ENCODE data around the gene PAPLN. TPM values are rescaled to one million over a fixed set of nuclear protein-coding genes. Genes with fewer than 3 reads are reported as not detected.

The PAPLN gene
- total RNA-seq, 1 experiment from 2014 or later, result 1.7 TPM

- no peak for DNase-seq (ENCODE audit: low read depth)
Measured at GRCh38 chr14:73245480-73246325, 8.4 kb downstream of the PAPLN start.

- no peak for DNase-seq (ENCODE audit: low read depth)
Measured at GRCh38 chr14:73246387-73247150, 9.3 kb downstream of the PAPLN start.

GRCh38 chr14:73248108-73248868 is 11.0 kb downstream of the PAPLN start:
- DNase-seq (ENCODE audit: low read depth), result peak; percentile 65

- DNase-seq (ENCODE audit: low read depth), result no peak
Measured at GRCh38 chr14:73249108-73249507, 11.8 kb downstream of the PAPLN start.

GRCh38 chr14:73249564-73250316 is 12.4 kb downstream of the PAPLN start:
- DNase-seq (ENCODE audit: low read depth), result no peak

DNA sequence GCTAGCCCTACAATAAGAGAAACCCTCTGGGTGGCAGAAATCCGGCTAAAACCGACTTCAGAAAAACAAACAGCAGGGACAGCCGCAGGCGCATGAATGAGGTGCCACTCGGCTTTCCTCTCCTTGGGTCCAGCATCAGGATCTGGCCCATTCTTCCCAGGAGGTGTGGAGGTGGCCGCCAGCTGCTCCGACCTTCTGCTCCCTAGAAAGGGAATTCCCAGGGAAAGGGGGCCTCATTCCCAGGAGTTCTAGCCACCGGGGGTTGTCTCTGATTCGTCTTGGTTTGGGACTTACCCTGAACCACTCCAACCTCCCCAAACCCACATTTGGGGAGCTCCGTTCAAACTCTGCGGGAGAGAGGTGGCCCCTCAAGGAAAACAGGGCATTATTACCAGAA is 13.0 kb downstream of the PAPLN start:
- DNase-seq (ENCODE audit: low read depth), result no peak

- DNase-seq (ENCODE audit: low read depth), result no peak
Measured at GRCh38 chr14:73250781-73251500, 13.6 kb downstream of the PAPLN start.

- no peak for DNase-seq (ENCODE audit: low read depth)
Measured at GRCh38 chr14:73251516-73252215, 14.4 kb downstream of the PAPLN start.

- no peak for DNase-seq (ENCODE audit: low read depth)
Measured at GRCh38 chr14:73252491-73253322, 15.4 kb downstream of the PAPLN start.

GRCh38 chr14:73253323-73253610 is 16.0 kb downstream of the PAPLN start:
- no peak for DNase-seq (ENCODE audit: low read depth)

- no peak for DNase-seq (ENCODE audit: low read depth)
Measured at GRCh38 chr14:73253721-73254120, 16.4 kb downstream of the PAPLN start.

DNA sequence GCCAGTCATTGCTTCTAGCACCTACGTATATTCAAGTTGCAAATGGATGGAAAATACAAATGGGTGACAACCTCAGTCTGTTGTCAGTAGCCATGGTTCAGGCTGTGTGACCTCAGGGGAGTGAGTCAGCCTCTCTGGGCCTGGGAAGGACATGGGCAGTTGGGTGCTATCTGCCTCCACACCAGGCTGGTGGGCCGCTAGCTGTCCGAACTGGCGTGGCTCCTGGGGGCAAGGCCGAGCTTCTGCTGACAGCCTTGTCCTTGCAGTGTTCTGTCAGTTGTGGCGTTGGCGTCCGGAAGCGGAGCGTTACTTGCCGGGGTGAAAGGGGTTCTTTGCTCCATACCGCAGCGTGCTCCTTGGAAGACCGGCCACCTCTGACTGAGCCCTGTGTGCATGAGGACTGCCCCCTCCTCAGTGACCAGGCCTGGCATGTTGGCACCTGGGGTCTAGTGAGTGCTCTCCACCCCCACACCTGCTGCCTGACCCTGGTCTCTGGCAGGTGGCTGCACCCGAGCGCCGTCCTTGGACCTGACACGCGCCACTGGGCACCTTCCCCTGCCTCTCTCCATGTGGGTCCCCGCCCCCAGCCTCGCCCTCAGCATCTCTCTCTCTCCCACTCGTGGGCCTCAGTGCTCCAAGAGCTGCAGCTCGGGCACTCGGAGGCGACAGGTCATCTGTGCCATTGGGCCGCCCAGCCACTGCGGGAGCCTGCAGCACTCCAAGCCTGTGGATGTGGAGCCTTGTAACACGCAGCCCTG is 17.1 kb downstream of the PAPLN start:
- no peak for DNase-seq (ENCODE audit: low read depth)

DNA sequence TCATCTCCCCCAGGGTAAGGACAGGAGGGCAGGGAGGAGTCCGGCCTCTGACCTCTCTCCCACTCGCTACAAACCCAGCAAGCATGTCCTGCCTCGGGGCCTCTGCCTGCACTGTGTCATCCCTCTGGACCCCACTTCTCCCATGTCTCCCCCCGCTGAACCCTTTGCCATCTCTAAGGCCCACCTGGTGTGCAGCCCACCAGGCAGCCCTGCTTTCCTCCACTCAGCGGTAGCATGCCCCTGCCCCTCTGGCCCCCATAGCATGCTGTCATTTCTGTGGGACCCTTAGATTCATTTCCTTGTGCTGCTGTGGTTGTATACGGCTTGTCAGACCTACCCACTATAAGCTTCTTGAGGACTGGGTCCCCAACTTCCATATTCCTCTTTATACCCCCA is 17.7 kb downstream of the PAPLN start:
- DNase-seq (ENCODE audit: low read depth), result no peak

GRCh38 chr14:73255693-73256225 is 18.5 kb downstream of the PAPLN start:
- no peak for DNase-seq (ENCODE audit: low read depth)

DNA sequence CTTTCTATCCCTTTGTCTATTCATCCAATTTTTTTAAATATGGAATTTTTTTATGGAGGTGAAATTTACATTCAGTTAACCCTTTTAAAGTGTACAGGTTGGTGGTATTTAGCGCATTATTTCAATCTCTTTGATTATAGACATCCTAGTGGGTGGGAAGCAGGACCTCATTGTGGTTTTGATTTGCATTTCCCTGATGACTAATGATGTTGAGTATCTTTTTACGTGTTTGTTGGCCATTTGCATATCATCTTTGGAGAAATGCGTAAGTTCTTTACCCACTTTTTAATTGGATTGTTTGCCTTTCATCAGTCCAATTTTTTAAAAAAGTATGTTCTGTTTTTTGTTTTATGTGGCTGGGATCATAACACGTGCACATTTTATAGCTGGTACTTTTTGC is 20.8 kb downstream of the PAPLN start:
- no peak for DNase-seq (ENCODE audit: low read depth)

GRCh38 chr14:73258845-73259611 is 21.7 kb downstream of the PAPLN start:
- no peak for DNase-seq (ENCODE audit: low read depth)

- DNase-seq (ENCODE audit: low read depth), result no peak
Measured at GRCh38 chr14:73259837-73260236, 22.5 kb downstream of the PAPLN start.

- no peak for DNase-seq (ENCODE audit: low read depth)
Measured at GRCh38 chr14:73260574-73260973, 23.3 kb downstream of the PAPLN start.
